ENCODE measurements around the gene SLX4. TPM values are rescaled to one million over a fixed set of nuclear protein-coding genes. Genes with fewer than 3 reads are reported as not detected.
A peak's percentile ranks its signal among the peaks of the same experiment; 100 is the strongest.

The SLX4 gene
- total RNA-seq, 1 donor from 2014 or later, result 13.0 TPM

- H3K36me3 Mint-ChIP-seq (ENCODE audit: low read depth), result peaks cover 26% of the 10 kb centered on the region
- H3K27ac Mint-ChIP-seq, result no peak overlapping the region
- ATAC-seq (ENCODE audit: low read depth) (no peak), DNase-seq (peak; percentile 3)
- intact Hi-C loops (cut with micrococcal nuclease), result no loop called here
- no peak for TF ChIP-seq CTCF (IDR thresholded peaks at IDR 0.05)
- CTCF ChIA-PET, result no interaction called here
- no peaks in the 10 kb centered on the region for H3K9me3 Mint-ChIP-seq
- H3K4me3 Mint-ChIP-seq, result no peak overlapping the region
- H3K27me3 Mint-ChIP-seq, result no peaks in the 10 kb centered on the region
- peaks cover 15% of the 10 kb centered on the region for H3K4me1 Mint-ChIP-seq
- POLR2A ChIA-PET, result no interaction called here
These were observed 31.1 kb upstream of the SLX4 start for GRCh38 chr16:3642397-3643094.

- ChIA-PET CTCF (no interaction called here), POLR2A (no interaction called here)
- Mint-ChIP-seq H3K36me3 (ENCODE audit: low read depth) (peaks cover 26% of the 10 kb centered on the region), H3K9me3 (no peaks in the 10 kb centered on the region), H3K27me3 (no peaks in the 10 kb centered on the region), H3K4me3 (no peak overlapping the region), H3K27ac (no peak overlapping the region), H3K4me1 (peaks cover 22% of the 10 kb centered on the region)
- ATAC-seq (ENCODE audit: low read depth) (no peak), DNase-seq (peak; percentile 12)
- no peak for TF ChIP-seq CTCF (IDR thresholded peaks at IDR 0.05)
- intact Hi-C loops (cut with micrococcal nuclease), result no loop called here
These were observed 30.5 kb upstream of the SLX4 start for GRCh38 chr16:3641801-3642396.

GRCh38 chr16:3640632-3641501 lies 29.5 kb upstream of the SLX4 start:
- H3K27me3 Mint-ChIP-seq, result no peaks in the 10 kb centered on the region
- H3K4me1 Mint-ChIP-seq, result peaks cover 25% of the 10 kb centered on the region
- CTCF ChIA-PET, result no interaction called here
- H3K4me3 Mint-ChIP-seq, result no peak overlapping the region
- POLR2A ChIA-PET, result no interaction called here
- ATAC-seq (ENCODE audit: low read depth), result no peak
- no peak for TF ChIP-seq CTCF (IDR thresholded peaks at IDR 0.05)
- peaks cover 26% of the 10 kb centered on the region for H3K36me3 Mint-ChIP-seq (ENCODE audit: low read depth)
- intact Hi-C loops (cut with micrococcal nuclease), result no loop called here
- no peaks in the 10 kb centered on the region for H3K9me3 Mint-ChIP-seq
- no peak overlapping the region for H3K27ac Mint-ChIP-seq
- no peak for DNase-seq

GRCh38 chr16:3640207-3640606 lies 28.8 kb upstream of the SLX4 start:
- ATAC-seq (ENCODE audit: low read depth), result no peak
- CTCF ChIA-PET, result interaction anchor here (1.3 kb wide), 1 partner anchor 14 kb away, joined by 3 read pairs; the partner anchor contains the start of gene DNASE1
- no peaks in the 10 kb centered on the region for H3K27me3 Mint-ChIP-seq
- peaks cover 25% of the 10 kb centered on the region for H3K4me1 Mint-ChIP-seq
- H3K27ac Mint-ChIP-seq, result no peak overlapping the region
- H3K36me3 Mint-ChIP-seq (ENCODE audit: low read depth), result peaks cover 22% of the 10 kb centered on the region
- H3K9me3 Mint-ChIP-seq, result no peaks in the 10 kb centered on the region
- POLR2A ChIA-PET, result no interaction called here
- no peak for TF ChIP-seq CTCF (IDR thresholded peaks at IDR 0.05)
- DNase-seq, result no peak
- H3K4me3 Mint-ChIP-seq, result no peak overlapping the region
- intact Hi-C loops (cut with micrococcal nuclease), result no loop called here

Data from activated B cell treated with CpG ODN at 0.5 μM for 24 hours (primary cell).